OCI-LY7 (cell line): ENCODE measurements around the gene GABRD.

ENCODE experiments used
- EZH2phosphoT487 ChIP-seq: fragments of 200-600 bp; sonication (generic); IDR thresholded peaks from 2 replicates; pipeline ENCODE4 v1.6.1; 2018; ENCODE audit warnings: low read depth, borderline replicate concordance, mild to moderate bottlenecking, mixed run types, antibody characterized with exemption, low read length, moderate library complexity, mixed read lengths
- TF ChIP-seq, protein P1 (sequence below): fragments of 200-600 bp; sonication (generic); conservative IDR thresholded peaks from 2 replicates; pipeline ENCODE4 v1.5.1; 2014; ENCODE audit warnings: mild to moderate bottlenecking, antibody characterized with exemption, low read length, moderate library complexity, mixed read lengths

GRCh38 chr1:2054560-2054959 is 35.4 kb downstream of the GABRD start:
- TF ChIP-seq, protein P1, sequence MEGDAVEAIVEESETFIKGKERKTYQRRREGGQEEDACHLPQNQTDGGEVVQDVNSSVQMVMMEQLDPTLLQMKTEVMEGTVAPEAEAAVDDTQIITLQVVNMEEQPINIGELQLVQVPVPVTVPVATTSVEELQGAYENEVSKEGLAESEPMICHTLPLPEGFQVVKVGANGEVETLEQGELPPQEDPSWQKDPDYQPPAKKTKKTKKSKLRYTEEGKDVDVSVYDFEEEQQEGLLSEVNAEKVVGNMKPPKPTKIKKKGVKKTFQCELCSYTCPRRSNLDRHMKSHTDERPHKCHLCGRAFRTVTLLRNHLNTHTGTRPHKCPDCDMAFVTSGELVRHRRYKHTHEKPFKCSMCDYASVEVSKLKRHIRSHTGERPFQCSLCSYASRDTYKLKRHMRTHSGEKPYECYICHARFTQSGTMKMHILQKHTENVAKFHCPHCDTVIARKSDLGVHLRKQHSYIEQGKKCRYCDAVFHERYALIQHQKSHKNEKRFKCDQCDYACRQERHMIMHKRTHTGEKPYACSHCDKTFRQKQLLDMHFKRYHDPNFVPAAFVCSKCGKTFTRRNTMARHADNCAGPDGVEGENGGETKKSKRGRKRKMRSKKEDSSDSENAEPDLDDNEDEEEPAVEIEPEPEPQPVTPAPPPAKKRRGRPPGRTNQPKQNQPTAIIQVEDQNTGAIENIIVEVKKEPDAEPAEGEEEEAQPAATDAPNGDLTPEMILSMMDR: no peak
- TF ChIP-seq EZH2phosphoT487: no peak
